Measurements from ENCODE around the gene RAP2A. TPM values are rescaled to one million over a fixed set of nuclear protein-coding genes. Genes with fewer than 3 reads are reported as not detected.

Gene RAP2A
- total and polyA plus RNA-seq, 11 donors: 3.9 to 34.8 (median 23.2) TPM

DNA sequence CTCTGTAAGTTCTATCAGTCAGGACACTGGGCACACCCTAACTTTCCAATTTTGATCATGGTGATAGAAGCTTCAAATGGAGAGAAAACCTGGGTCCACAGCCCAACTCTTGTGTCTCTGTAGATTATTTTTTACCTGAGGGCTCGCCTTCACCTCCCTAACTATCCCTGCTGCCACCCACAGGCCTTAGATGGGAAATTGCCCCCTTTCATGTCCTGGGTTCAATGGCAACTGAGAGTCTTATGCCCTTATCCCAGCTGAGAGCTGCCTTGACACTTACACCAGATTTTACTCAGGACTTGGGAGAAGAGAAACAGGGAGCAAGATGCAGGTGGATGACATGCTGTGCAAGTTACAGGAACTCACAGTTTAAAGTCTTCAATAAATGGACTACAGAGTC, 81.7 kb downstream of the RAP2A start:
- H3K27ac ChIP-seq: no peak overlapping the region
- no peaks in the 10 kb centered on the region for H3K4me1 ChIP-seq
- TF ChIP-seq, protein P1, sequence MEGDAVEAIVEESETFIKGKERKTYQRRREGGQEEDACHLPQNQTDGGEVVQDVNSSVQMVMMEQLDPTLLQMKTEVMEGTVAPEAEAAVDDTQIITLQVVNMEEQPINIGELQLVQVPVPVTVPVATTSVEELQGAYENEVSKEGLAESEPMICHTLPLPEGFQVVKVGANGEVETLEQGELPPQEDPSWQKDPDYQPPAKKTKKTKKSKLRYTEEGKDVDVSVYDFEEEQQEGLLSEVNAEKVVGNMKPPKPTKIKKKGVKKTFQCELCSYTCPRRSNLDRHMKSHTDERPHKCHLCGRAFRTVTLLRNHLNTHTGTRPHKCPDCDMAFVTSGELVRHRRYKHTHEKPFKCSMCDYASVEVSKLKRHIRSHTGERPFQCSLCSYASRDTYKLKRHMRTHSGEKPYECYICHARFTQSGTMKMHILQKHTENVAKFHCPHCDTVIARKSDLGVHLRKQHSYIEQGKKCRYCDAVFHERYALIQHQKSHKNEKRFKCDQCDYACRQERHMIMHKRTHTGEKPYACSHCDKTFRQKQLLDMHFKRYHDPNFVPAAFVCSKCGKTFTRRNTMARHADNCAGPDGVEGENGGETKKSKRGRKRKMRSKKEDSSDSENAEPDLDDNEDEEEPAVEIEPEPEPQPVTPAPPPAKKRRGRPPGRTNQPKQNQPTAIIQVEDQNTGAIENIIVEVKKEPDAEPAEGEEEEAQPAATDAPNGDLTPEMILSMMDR (IDR thresholded peaks at IDR 0.05): no peak
- TF ChIP-seq POLR2A (IDR thresholded peaks at IDR 0.05): no peak
- ATAC-seq (no peak), DNase-seq (no peak)
- H3K36me3 ChIP-seq: no peaks in the 10 kb centered on the region
- no peak overlapping the region for H3K4me3 ChIP-seq
- H3K9me3 ChIP-seq: peaks cover 0 to 19% (median 2%) of the 10 kb centered on the region in 12 donors
- intact Hi-C loops (cut with DNase I): no loop called here
- WGBS, 4 donors: 90 to 100% (median 96%) methylated on average over 1 of the region's 1 CpG
- H3K27me3 ChIP-seq: no peaks in the 10 kb centered on the region

DNA sequence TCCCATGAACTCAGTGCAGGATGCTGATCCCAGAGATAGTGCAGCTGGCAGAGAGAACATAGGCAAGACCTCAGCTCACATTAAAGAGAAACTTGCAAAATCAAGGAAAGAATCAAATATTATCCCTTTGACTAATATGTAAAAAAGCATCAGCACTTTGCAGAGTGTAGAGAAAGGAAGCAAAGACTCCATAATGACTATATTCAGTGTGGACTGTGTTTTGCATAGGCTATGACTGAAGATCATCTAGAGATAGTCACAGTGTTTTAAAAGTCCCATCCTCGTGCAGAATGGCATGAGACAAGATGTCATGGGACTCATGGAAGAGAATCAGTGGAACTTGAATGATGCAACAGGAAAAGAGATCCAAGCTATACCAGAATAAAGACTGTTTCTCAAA, 84.0 kb downstream of the RAP2A start:
- DNase-seq (no peak), ATAC-seq (no peak)
- 70 to 75% (median 73%) methylated on average over 1 of the region's 1 CpG for WGBS, 4 donors
- Histone ChIP-seq H3K27ac (no peak overlapping the region), H3K9me3 (no peaks in the 10 kb centered on the region), H3K27me3 (no peaks in the 10 kb centered on the region), H3K4me3 (no peak overlapping the region), H3K36me3 (no peaks in the 10 kb centered on the region), H3K4me1 (no peaks in the 10 kb centered on the region)
- intact Hi-C loops (cut with DNase I): no loop called here
- no peak for TF ChIP-seq POLR2A (IDR thresholded peaks at IDR 0.05)
- TF ChIP-seq, protein P1 (IDR thresholded peaks at IDR 0.05): no peak

Other genes with a start within 250 kb of the RAP2A start
- gene MBNL2, start 211.8 kb upstream of the RAP2A start, total RNA-seq: 100 to 1,000 TPM in 1 of 9 donors, 10 to 100 TPM in 8; 59.4 to 100 (median 83.1) TPM
- 10 to 100 TPM; 18.5 to 41.9 TPM for gene MBNL2, start 211.8 kb upstream of the RAP2A start, polyA plus RNA-seq